SK-N-SH (cell line): ENCODE results near the gene AADAT. TPM values are rescaled to one million over a fixed set of nuclear protein-coding genes. Genes with fewer than 3 reads are reported as not detected.

Experiments used
- CTCF ChIA-PET: fragments of 300-600, 350-600 bp; formaldehyde crosslinking; extraction: SDS; loops from one replicate; lab custom pipeline; 2021; lab: Yijun Ruan, JAX
- POLR2A ChIA-PET: fragments of 350-600 bp; sonication (Branson Sonifier 250); formaldehyde crosslinking; extraction: SDS; loops from one replicate; lab custom pipeline; 2020; ENCODE audit warnings: antibody characterized with exemption, inconsistent platforms; lab: Yijun Ruan, JAX
- DNase-seq: peaks from one replicate; pipeline ENCODE4 v3.0.0; 2012
- H2AFZ ChIP-seq: fragments of 200-600 bp; sonication (generic); 2 replicates; pipeline ENCODE4 v1.8.1; 2016; ENCODE audit warnings: antibody characterized with exemption, mild to moderate bottlenecking, low read depth
- H3F3A ChIP-seq: fragments of 200-600 bp; sonication (generic); replicated peaks from 2 replicates; pipeline ENCODE3; 2016; ENCODE audit warnings: antibody characterized with exemption, mild to moderate bottlenecking; ENCODE audit not compliant: insufficient read depth
- H3K27ac ChIP-seq, 2 experiments: fragments of 200-500 bp in 1 of 2; fragments of 200-600 bp in 1 of 2; sonication (Bioruptor generic) in 1 of 2; sonication (generic), shearing (Covaris generic) in 1 of 2; 2 replicates each; pipeline versions ENCODE4 v1.5.1 to v1.6.1; 2014 to 2016; ENCODE audit warnings: low read depth in 2 of 2, inconsistent platforms in 1 of 2, low read length in 1 of 2, mild to moderate bottlenecking in 1 of 2, mixed read lengths in 1 of 2
- H3K27me3 ChIP-seq: fragments of 200-600 bp; sonication (generic), shearing (Covaris generic); 2 replicates; pipeline ENCODE4 v1.6.1; 2016; ENCODE audit warnings: mixed run types; ENCODE audit not compliant: insufficient read depth
- H3K36me3 ChIP-seq, 2 experiments: fragments of 200-500 bp in 1 of 2; fragments of 200-600 bp in 1 of 2; sonication (Bioruptor generic) in 1 of 2; sonication (generic) in 1 of 2; replicated peaks in 1 of 2; 2 replicates each; pipeline versions ENCODE3 to v1.5.1; 2014 to 2016; ENCODE audit warnings: low read length in 1 of 2, mild to moderate bottlenecking in 1 of 2; ENCODE audit not compliant: insufficient read depth in 2 of 2, control insufficient read depth in 1 of 2
- H3K4me1 ChIP-seq, 2 experiments: fragments of 200-500 bp in 1 of 2; fragments of 200-600 bp in 1 of 2; sonication (Bioruptor generic) in 1 of 2; sonication (generic), shearing (Covaris generic) in 1 of 2; 2 replicates each; pipeline versions ENCODE4 v1.5.1 to v1.6.1; 2014 to 2016; ENCODE audit warnings: low read depth in 1 of 2, low read length in 1 of 2, mixed run types in 1 of 2; ENCODE audit not compliant: insufficient read depth in 2 of 2, control insufficient read depth in 1 of 2
- H3K4me2 ChIP-seq: fragments of 200-600 bp; sonication (generic), shearing (Covaris generic); 2 replicates; pipeline ENCODE4 v1.6.1; 2017; ENCODE audit warnings: mixed run types
- H3K4me3 ChIP-seq, 2 experiments: fragments of 200-500 bp in 1 of 2; fragments of 200-600 bp in 1 of 2; sonication (Bioruptor generic) in 1 of 2; sonication (generic), shearing (Covaris generic) in 1 of 2; 2 replicates each; pipeline versions ENCODE4 v1.5.1 to v1.8.1; 2014 to 2016; ENCODE audit warnings: low read depth in 2 of 2, inconsistent platforms in 1 of 2, low read length in 1 of 2, mild to moderate bottlenecking in 1 of 2, mixed read lengths in 1 of 2, moderate library complexity in 1 of 2
- H3K79me2 ChIP-seq: fragments of 200-600 bp; sonication (generic); 2 replicates; pipeline ENCODE4 v1.8.1; 2017; ENCODE audit warnings: mild to moderate bottlenecking; ENCODE audit not compliant: insufficient read depth
- H3K9ac ChIP-seq: fragments of 200-600 bp; sonication (generic); 2 replicates; pipeline ENCODE4 v1.6.1; 2017; ENCODE audit warnings: mixed run types
- H3K9me2 ChIP-seq: fragments of 200-600 bp; sonication (generic); 2 replicates; pipeline ENCODE4 v1.6.1; 2017; ENCODE audit warnings: mixed run types
- H3K9me3 ChIP-seq: fragments of 200-600 bp; sonication (generic); 2 replicates; pipeline ENCODE4 v1.6.1; 2017; ENCODE audit warnings: mixed run types, mild to moderate bottlenecking, moderate library complexity
- H4K20me1 ChIP-seq: fragments of 200-600 bp; sonication (generic); 2 replicates; pipeline ENCODE4 v1.6.1; 2017; ENCODE audit warnings: mild to moderate bottlenecking, mixed run types; ENCODE audit not compliant: insufficient read depth
- CHD2 ChIP-seq: fragments of 150-350 bp; IDR thresholded peaks from 2 replicates; pipeline ENCODE4 v1.6.1; 2018; ENCODE audit warnings: low read length; ENCODE audit not compliant: partially characterized antibody
- CTCF ChIP-seq: fragments of 200-600 bp; sonication (generic); IDR thresholded peaks from 2 replicates; pipeline ENCODE4 v1.6.1; 2017; ENCODE audit warnings: antibody characterized with exemption, mild to moderate bottlenecking, moderate library complexity
- EP300 ChIP-seq, 2 experiments: IDR thresholded peaks; 2 replicates each; pipeline versions ENCODE4 v1.4.0 to v1.6.1; 2012; ENCODE audit warnings: borderline replicate concordance in 1 of 2, low read depth in 1 of 2, low read length in 1 of 2
- EZH2phosphoT487 ChIP-seq: fragments of 200-600 bp; sonication (generic); IDR thresholded peaks from 2 replicates; pipeline ENCODE4 v1.6.1; 2017; ENCODE audit warnings: low read depth, mixed run types, mild to moderate bottlenecking, antibody characterized with exemption, moderate library complexity, borderline replicate concordance
- FOXM1 ChIP-seq: IDR thresholded peaks from 2 replicates; pipeline ENCODE4 v1.4.0; 2012; ENCODE audit warnings: low read depth, mild to moderate bottlenecking
- GATA2 ChIP-seq: sonication (generic); formaldehyde crosslinking; IDR thresholded peaks from 2 replicates; pipeline ENCODE4 v1.5.0; 2020; ENCODE audit warnings: mild to moderate bottlenecking, missing genetic modification reagents
- IRF3 ChIP-seq: fragments of 150-350 bp; IDR thresholded peaks from 2 replicates; pipeline ENCODE4 v1.6.1; 2016; ENCODE audit warnings: mild to moderate bottlenecking, low read depth, low read length
- MEF2A ChIP-seq: IDR thresholded peaks from 2 replicates; pipeline ENCODE4 v1.4.0; 2012; ENCODE audit warnings: low read depth, borderline replicate concordance
- MXI1 ChIP-seq: IDR thresholded peaks from 2 replicates; pipeline ENCODE4 v1.6.1; 2012; ENCODE audit warnings: mild to moderate bottlenecking, low read depth, low read length, improper control_type of control experiment
- NFIC ChIP-seq: IDR thresholded peaks from 2 replicates; pipeline ENCODE4 v1.4.0; 2012; ENCODE audit warnings: borderline replicate concordance
- POLR2AphosphoS5 ChIP-seq: IDR thresholded peaks from 2 replicates; pipeline ENCODE4 v1.6.1; 2012; ENCODE audit warnings: low read depth, low read length
- RCOR1 ChIP-seq: fragments of 150-350 bp; IDR thresholded peaks from 2 replicates; pipeline ENCODE4 v1.6.1; 2017; ENCODE audit warnings: antibody characterized with exemption, low read length
- RFX5 ChIP-seq: IDR thresholded peaks from 2 replicates; pipeline ENCODE4 v1.6.1; 2012; ENCODE audit warnings: mild to moderate bottlenecking, improper control_type of control experiment, low read length
- RXRA ChIP-seq: IDR thresholded peaks from 2 replicates; pipeline ENCODE4 v1.4.0; 2012; ENCODE audit warnings: low read depth, mild to moderate bottlenecking, borderline replicate concordance
- SIN3A ChIP-seq: IDR thresholded peaks from 2 replicates; pipeline ENCODE4 v1.6.1; 2012; ENCODE audit warnings: low read depth, mild to moderate bottlenecking, low read length, moderate library complexity, borderline replicate concordance
- SMC3 ChIP-seq: IDR thresholded peaks from 2 replicates; pipeline ENCODE4 v1.6.1; 2012; ENCODE audit warnings: low read depth, low read length, improper control_type of control experiment
- TCF12 ChIP-seq: IDR thresholded peaks from 2 replicates; pipeline ENCODE4 v1.4.0; 2012
- USF1 ChIP-seq: IDR thresholded peaks from 2 replicates; pipeline ENCODE4 v1.4.0; 2012; ENCODE audit warnings: low read depth, borderline replicate concordance
- WGBS: methylation state at CpG from one replicate; pipeline ENCODE4 v1.1.6; 2017; ENCODE audit warnings: low lambda C conversion rate; 5-methylcytosine and 5-hydroxymethylcytosine counted together
- polyA plus RNA-seq, 3 experiments: library from polyadenylated mRNA; depleted of rRNA; stranded (reverse); fragments of >200 nt; gene quantifications; 2 replicates each; pipeline ENCODE4 v1.2.3, GENCODE V29; 2012

Gene AADAT
- polyA plus RNA-seq, 1 of the 3 experiments (the other 2 are of a cell fraction) = 12.5 TPM

- no peaks in the 10 kb centered on the region for H4K20me1 ChIP-seq
- no peak overlapping the region for H3K4me3 ChIP-seq
- H3K79me2 ChIP-seq = no peaks in the 10 kb centered on the region; the same call in 1 of the 2 replicates
- H3F3A ChIP-seq = no peaks in the 10 kb centered on the region
- no peaks in the 10 kb centered on the region for H3K36me3 ChIP-seq
- no CpG with 5 or more reads among the region's 1 CpG for WGBS
- H3K4me1 ChIP-seq = no peaks in the 10 kb centered on the region
- CTCF ChIA-PET = interaction anchor here (1.3 to 1.7 kb wide), 2 partner anchors 13 to 225 kb away, joined by 6 read pairs; no protein-coding TSS in a partner anchor
- H3K4me2 ChIP-seq = no peak overlapping the region
- H3K27me3 ChIP-seq = no peaks in the 10 kb centered on the region
- DNase-seq = no peak
- no peak overlapping the region for H3K9ac ChIP-seq
- H3K9me2 ChIP-seq = no peaks in the 10 kb centered on the region
- TF ChIP-seq RXRA (no peak), GATA2 (no peak), FOXM1 (no peak), USF1 (no peak), SIN3A (no peak)
- TF ChIP-seq, all 33 proteins: peak for 0
- H2AFZ ChIP-seq = no peak overlapping the region
- H3K9me3 ChIP-seq = no peaks in the 10 kb centered on the region
- POLR2A ChIA-PET = no interaction called here
- H3K27ac ChIP-seq = no peak overlapping the region
Measured at GRCh38 chr4:170035231-170035630, 54.5 kb downstream of the AADAT start.

- Histone ChIP-seq H3K4me1 (no peaks in the 10 kb centered on the region), H3K27ac (no peak overlapping the region), H3K79me2 (no peaks in the 10 kb centered on the region), H3K4me3 (no peak overlapping the region), H3K9me3 (no peaks in the 10 kb centered on the region), H3K9me2 (no peaks in the 10 kb centered on the region), H2AFZ (no peak overlapping the region), H3K9ac (no peak overlapping the region), H3K36me3 (no peaks in the 10 kb centered on the region), H4K20me1 (no peaks in the 10 kb centered on the region), H3K4me2 (no peak overlapping the region), H3F3A (no peaks in the 10 kb centered on the region), H3K27me3 (no peaks in the 10 kb centered on the region)
- CTCF ChIA-PET = interaction anchor here (1.5 to 1.8 kb wide), 3 partner anchors 14 to 223 kb away, joined by 3 to 6 read pairs (median 4); no protein-coding TSS in a partner anchor
- no peak for TF ChIP-seq IRF3
- no peak for TF ChIP-seq GATA2
- no peak for TF ChIP-seq SIN3A
- TF ChIP-seq POLR2AphosphoS5 = no peak
- no peak for TF ChIP-seq CHD2
- 79% methylated on average over 2 of the region's 2 CpGs for WGBS
- DNase-seq = no peak
- POLR2A ChIA-PET = no interaction called here
Measured at GRCh38 chr4:170033999-170034398, 55.8 kb downstream of the AADAT start.

GRCh38 chr4:170030121-170030520 is 59.6 kb downstream of the AADAT start:
- no peak overlapping the region for H2AFZ ChIP-seq
- no peak overlapping the region for H3K4me3 ChIP-seq
- H3K4me2 ChIP-seq = no peak overlapping the region
- WGBS = 34% methylated on average over 1 of the region's 1 CpG
- peaks cover 0 to 3% of the 10 kb centered on the region in 2 experiments; a peak in 1 of 4 replicates for H3K4me1 ChIP-seq
- no peaks in the 10 kb centered on the region for H3K27me3 ChIP-seq
- ChIA-PET CTCF (interaction anchor here (1.2 kb wide), 1 partner anchor 12 kb away, joined by 3 read pairs; no protein-coding TSS in a partner anchor), POLR2A (no interaction called here)
- H3K9me3 ChIP-seq = no peaks in the 10 kb centered on the region
- no peak overlapping the region for H3K27ac ChIP-seq
- no peaks in the 10 kb centered on the region for H4K20me1 ChIP-seq
- no peaks in the 10 kb centered on the region for H3K9me2 ChIP-seq
- peaks cover 4% of the 10 kb centered on the region for H3F3A ChIP-seq
- peaks cover 15% of the 10 kb centered on the region for H3K79me2 ChIP-seq
- no peak overlapping the region for H3K9ac ChIP-seq
- no peaks in the 10 kb centered on the region for H3K36me3 ChIP-seq
- no peak for DNase-seq
- TF ChIP-seq SMC3 (no peak), IRF3 (no peak), TCF12 (no peak), MEF2A (no peak), EP300 (IDR thresholded peaks at IDR 0.05; ENCODE audit: borderline replicate concordance in 1 of 2, low read depth in 1 of 2, low read length in 1 of 2) (no peak), NFIC (no peak), CHD2 (no peak), RFX5 (no peak), MXI1 (no peak), EZH2phosphoT487 (no peak), CTCF (no peak), RCOR1 (no peak)
